Neural cell (in vitro differentiated cells): ENCODE results near the gene VSIG8.

Experiments
- CTCF ChIP-seq: fragments of 450-650 bp; IDR thresholded peaks from 2 replicates; pipeline ENCODE4 v1.5.1; 2014; ENCODE audit warnings: antibody characterized with exemption, mild to moderate bottlenecking, moderate library complexity; ENCODE audit not compliant: poor library complexity, severe bottlenecking
- EP300 ChIP-seq: fragments of 450-650 bp; conservative IDR thresholded peaks from 2 replicates; pipeline ENCODE4 v1.6.1; 2014; ENCODE audit warnings: antibody characterized with exemption, mild to moderate bottlenecking, moderate library complexity; ENCODE audit not compliant: poor library complexity, severe bottlenecking
- EZH2 ChIP-seq: fragments of 200-600, 300-800 bp; shearing (Covaris generic), sonication (generic); IDR thresholded peaks from 2 replicates; pipeline ENCODE4 v1.6.1; 2014; ENCODE audit warnings: antibody characterized with exemption, low read length, borderline replicate concordance, mild to moderate bottlenecking; ENCODE audit not compliant: insufficient read depth, poor library complexity, severe bottlenecking
- POLR2AphosphoS5 ChIP-seq: IDR thresholded peaks from 2 replicates; pipeline ENCODE4 v1.6.1; 2012

GRCh38 chr1:159856576-159856975 is 5.9 kb downstream of the VSIG8 start:
- TF ChIP-seq EP300 (no peak), CTCF (no peak), EZH2 (no peak), POLR2AphosphoS5 (no peak)
